Measurements from ENCODE around the gene SLC44A1. TPM values are rescaled to one million over a fixed set of nuclear protein-coding genes. Genes with fewer than 3 reads are reported as not detected.

The SLC44A1 gene
- total and polyA plus RNA-seq, 2 of the 13 experiments (the other 11 are each of a cell fraction or from before 2014, with no cell fraction given), result 21.4 to 40.8 TPM

- Histone ChIP-seq H3K9me3 (ENCODE audit: low read length) (no peaks in the 10 kb centered on the region), H3K4me2 (ENCODE audit: low read depth, low read length) (no peak overlapping the region), H3K9ac (ENCODE audit: insufficient read depth, low read depth, low read length) (no peak overlapping the region), H3K27ac (ENCODE audit: extremely low read length, insufficient read depth, low read length) (no peak overlapping the region), H3K4me3 (replicated peaks in 1 of 3; ENCODE audit: insufficient read depth in 1 of 3, low read depth in 2 of 3, low read length in 3 of 3) (no peak overlapping the region), H3K79me2 (ENCODE audit: insufficient read depth, low read length) (no peaks in the 10 kb centered on the region), H3K4me1 (ENCODE audit: insufficient read depth, low read length) (no peaks in the 10 kb centered on the region), H2AFZ (ENCODE audit: low read length) (no peak overlapping the region), H3K36me3 (replicated peaks in 1 of 2; ENCODE audit: control insufficient read depth in 1 of 2, insufficient read depth in 2 of 2, low read length in 2 of 2) (peaks cover 8 to 33% of the 10 kb centered on the region in 2 experiments), H3K27me3 (ENCODE audit: control insufficient read depth in 1 of 2, insufficient read depth in 2 of 2, low read length in 2 of 2) (no peaks in the 10 kb centered on the region), H4K20me1 (ENCODE audit: insufficient read depth, low read length) (no peaks in the 10 kb centered on the region)
- CTCF ChIA-PET (ENCODE audit: low intra/inter-chr PET ratio, low total read pairs), result no interaction called here
- WGBS (ENCODE audit: low lambda C conversion rate), result 98% methylated on average over 9 of the region's 9 CpGs
- no peak for ATAC-seq
- DNase-seq (ENCODE audit: low spot score), result no peak
- in situ Hi-C loops (cut with HindIII; ENCODE audit: extremely low pct_ligation_motif_present, low pct_unique_long_range_greater_than_20kb), result no loop called here
- FAIRE-seq, result no peak
- no peak for TF ChIP-seq KDM6A (CRISPR knock-in tag; IDR thresholded peaks at IDR 0.05; ENCODE audit: low read depth)
- TF ChIP-seq SAP130 (CRISPR knock-in tag; IDR thresholded peaks at IDR 0.05; ENCODE audit: low read depth), result no peak
- no peak for TF ChIP-seq ZNF652 (CRISPR knock-in tag; IDR thresholded peaks at IDR 0.05; ENCODE audit: borderline replicate concordance, low read depth)
- no peak for TF ChIP-seq ZSCAN29 (CRISPR knock-in tag; conservative IDR thresholded peaks at IDR 0.05)
- no peak for TF ChIP-seq ZNF343 (CRISPR knock-in tag; IDR thresholded peaks at IDR 0.05)
- POLR2A ChIA-PET, result no interaction called here
- BruUV-seq (replicated peaks), result no TSS peak
- intact Hi-C loops (cut with micrococcal nuclease; ENCODE audit: unreplicated experiment), result no loop called here
Measured at GRCh38 chr9:105361873-105362272, 117.4 kb downstream of the SLC44A1 start.

- Histone ChIP-seq H3K9ac (ENCODE audit: insufficient read depth, low read depth, low read length) (no peak overlapping the region), H3K4me1 (ENCODE audit: insufficient read depth, low read length) (no peaks in the 10 kb centered on the region), H3K36me3 (replicated peaks in 1 of 2; ENCODE audit: control insufficient read depth in 1 of 2, insufficient read depth in 2 of 2, low read length in 2 of 2) (peaks cover 8 to 32% of the 10 kb centered on the region in 2 experiments), H3K27me3 (ENCODE audit: control insufficient read depth in 1 of 2, insufficient read depth in 2 of 2, low read length in 2 of 2) (no peaks in the 10 kb centered on the region), H3K4me2 (ENCODE audit: low read depth, low read length) (no peak overlapping the region), H4K20me1 (ENCODE audit: insufficient read depth, low read length) (no peaks in the 10 kb centered on the region), H3K4me3 (replicated peaks in 1 of 3; ENCODE audit: insufficient read depth in 1 of 3, low read depth in 2 of 3, low read length in 3 of 3) (no peak overlapping the region), H3K9me3 (ENCODE audit: low read length) (no peaks in the 10 kb centered on the region), H3K27ac (ENCODE audit: extremely low read length, insufficient read depth, low read length) (no peak overlapping the region), H3K79me2 (ENCODE audit: insufficient read depth, low read length) (no peaks in the 10 kb centered on the region), H2AFZ (ENCODE audit: low read length) (no peak overlapping the region)
- no peak for ATAC-seq
- ChIA-PET POLR2A (no interaction called here), CTCF (ENCODE audit: low intra/inter-chr PET ratio, low total read pairs) (no interaction called here)
- in situ Hi-C loops (cut with HindIII; ENCODE audit: extremely low pct_ligation_motif_present, low pct_unique_long_range_greater_than_20kb) (no loop called here), intact Hi-C loops (cut with micrococcal nuclease; ENCODE audit: unreplicated experiment) (no loop called here)
- peak; percentile 4 for FAIRE-seq
- DNase-seq (ENCODE audit: low spot score), result no peak
- 87% methylated on average over 4 of the region's 4 CpGs for WGBS (ENCODE audit: low lambda C conversion rate)
- BruUV-seq (replicated peaks), result no TSS peak
- TF ChIP-seq NR1H2 (CRISPR knock-in tag; IDR thresholded peaks at IDR 0.05; ENCODE audit: borderline replicate concordance, low read depth) (no peak), SP4 (CRISPR knock-in tag; IDR thresholded peaks at IDR 0.05) (no peak), ZNF749 (CRISPR knock-in tag; IDR thresholded peaks at IDR 0.05; ENCODE audit: borderline replicate concordance) (no peak), ZBTB14 (CRISPR knock-in tag; IDR thresholded peaks at IDR 0.05) (no peak), ZNF891 (CRISPR knock-in tag; IDR thresholded peaks at IDR 0.05) (no peak), ZSCAN21 (CRISPR knock-in tag; IDR thresholded peaks at IDR 0.05; ENCODE audit: borderline replicate concordance) (no peak), ELF4 (CRISPR knock-in tag; IDR thresholded peaks at IDR 0.05; ENCODE audit: borderline replicate concordance) (no peak), SNAPC4 (CRISPR knock-in tag; IDR thresholded peaks at IDR 0.05) (no peak), ZC3H4 (CRISPR knock-in tag; IDR thresholded peaks at IDR 0.05; ENCODE audit: borderline replicate concordance) (no peak)
Measured at GRCh38 chr9:105362470-105362869, 118.0 kb downstream of the SLC44A1 start.
